ENCODE data around the gene R3HDML.
A peak's percentile ranks its signal among the peaks of the same experiment; 100 is the strongest.
"Not testable (repeated sequence)": the region's sequence is repeated elsewhere in the genome, so short reads cannot be mapped to it uniquely, and the experiment has no call there.

R3HDML gene, protein sequence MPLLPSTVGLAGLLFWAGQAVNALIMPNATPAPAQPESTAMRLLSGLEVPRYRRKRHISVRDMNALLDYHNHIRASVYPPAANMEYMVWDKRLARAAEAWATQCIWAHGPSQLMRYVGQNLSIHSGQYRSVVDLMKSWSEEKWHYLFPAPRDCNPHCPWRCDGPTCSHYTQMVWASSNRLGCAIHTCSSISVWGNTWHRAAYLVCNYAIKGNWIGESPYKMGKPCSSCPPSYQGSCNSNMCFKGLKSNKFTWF

DNA sequence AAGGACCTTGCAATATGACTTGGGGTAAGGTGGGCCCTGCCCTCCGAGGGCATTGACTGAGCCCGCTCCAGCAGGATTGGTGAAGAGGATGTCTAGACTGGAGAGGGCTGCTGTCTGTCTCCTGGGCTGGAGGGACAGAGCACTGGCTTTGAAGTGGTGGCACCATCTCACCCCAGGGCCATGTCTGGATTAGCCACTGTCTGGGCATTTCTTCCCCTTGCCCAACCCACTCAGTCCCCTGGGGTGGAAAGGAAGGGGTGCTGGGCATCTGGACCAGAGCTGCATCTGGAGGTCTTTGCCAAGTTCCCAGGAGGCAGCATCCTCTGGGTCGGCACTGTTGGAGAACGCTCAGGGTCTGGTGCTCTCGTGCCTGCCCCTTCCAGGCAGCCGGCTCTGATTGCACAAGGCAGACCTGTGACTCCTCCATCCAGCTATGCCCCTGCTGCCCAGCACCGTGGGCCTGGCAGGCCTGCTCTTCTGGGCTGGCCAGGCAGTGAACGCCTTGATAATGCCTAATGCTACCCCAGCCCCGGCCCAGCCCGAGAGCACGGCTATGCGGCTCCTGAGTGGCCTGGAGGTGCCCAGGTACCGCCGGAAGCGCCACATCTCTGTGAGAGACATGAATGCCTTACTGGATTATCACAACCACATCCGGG lies at the start of gene R3HDML:
Gene R3HDML, plus strand, starts transcription at position 319 of the 656 bp plus-strand sequence. Its CDS starts 115 bp downstream, at position 434.
- DNase-seq: no peak

DNA sequence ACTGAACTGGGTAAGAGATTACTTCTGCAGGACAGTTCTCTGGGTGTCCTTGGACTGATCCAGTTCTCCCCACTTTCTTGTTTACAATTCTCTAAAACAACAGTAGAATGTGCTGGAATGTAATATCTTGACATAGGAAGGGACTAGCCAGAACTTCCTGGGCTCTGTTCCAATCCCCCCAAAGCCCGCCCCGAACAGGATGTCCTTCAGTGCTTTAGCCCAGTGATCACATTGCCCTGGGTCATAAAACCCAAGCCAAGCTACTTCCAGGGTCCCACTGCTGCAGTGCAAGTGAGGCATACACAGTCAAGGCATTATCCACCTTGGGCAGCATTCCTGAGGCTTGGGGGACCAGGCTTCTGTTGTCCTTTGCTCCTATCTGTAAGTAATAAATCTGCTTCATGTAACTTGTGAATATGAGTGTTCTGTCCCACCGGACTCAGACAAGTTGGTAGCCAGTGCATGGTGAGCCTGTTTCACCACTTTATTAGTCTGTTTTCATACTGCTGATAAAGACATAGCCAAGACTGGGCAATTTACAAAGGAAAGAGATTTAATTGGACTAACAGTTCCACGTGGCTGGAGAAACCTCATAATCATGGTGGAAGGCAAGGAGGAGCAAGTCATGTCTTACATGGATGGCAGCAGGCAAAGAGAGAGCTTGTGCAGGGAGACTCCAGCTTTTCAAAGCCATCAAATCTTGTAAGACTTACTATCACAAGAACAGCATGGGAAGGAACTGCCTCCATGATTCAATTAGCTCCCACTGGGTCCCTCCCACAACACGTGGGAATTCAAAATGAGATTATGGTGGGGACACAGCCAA lies 49.4 kb upstream of the R3HDML start:
- no peak for DNase-seq

GRCh38 chr20:44288252-44288651 lies 48.6 kb upstream of the R3HDML start:
- DNase-seq: no peak

DNA sequence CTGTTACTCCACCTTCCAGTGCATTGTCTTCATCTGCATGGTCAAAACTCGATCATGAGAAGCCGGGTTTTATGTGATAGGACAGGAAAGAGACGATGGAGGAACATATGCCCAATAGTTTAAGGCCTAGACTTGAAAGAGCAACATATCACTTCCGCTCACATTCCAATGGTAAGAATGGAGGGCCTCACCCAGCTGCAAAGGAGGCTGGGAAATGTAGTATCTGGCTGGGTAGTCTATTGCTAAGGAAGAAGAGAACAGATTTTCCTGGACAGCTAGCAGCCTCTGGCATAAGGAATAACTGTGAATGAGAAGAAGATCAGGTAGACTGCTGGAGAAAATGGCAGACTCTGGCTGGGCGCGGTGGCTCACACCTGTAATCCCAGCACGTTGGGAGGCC lies 45.1 kb upstream of the R3HDML start:
- no peak for DNase-seq

DNA sequence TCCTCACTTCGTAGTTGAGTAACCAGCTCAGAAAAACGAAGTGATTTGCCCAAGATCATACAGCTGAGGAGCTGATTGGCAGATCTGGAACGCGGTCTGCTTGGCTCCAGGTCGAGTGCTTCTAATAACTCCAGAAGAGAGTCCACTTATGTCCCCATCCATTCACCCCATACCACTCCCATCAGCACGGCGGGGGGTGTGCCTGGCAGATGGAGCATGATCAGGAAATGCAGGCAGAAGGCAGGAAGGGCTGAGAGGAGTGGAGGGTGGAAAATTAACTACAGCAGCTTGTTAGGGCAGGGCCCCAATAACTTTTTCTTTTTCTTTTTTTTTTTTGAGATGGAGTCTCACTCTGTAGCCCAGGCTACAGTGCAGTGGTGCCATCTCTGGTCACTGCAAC lies 40.8 kb upstream of the R3HDML start:
- no peak for DNase-seq

DNA sequence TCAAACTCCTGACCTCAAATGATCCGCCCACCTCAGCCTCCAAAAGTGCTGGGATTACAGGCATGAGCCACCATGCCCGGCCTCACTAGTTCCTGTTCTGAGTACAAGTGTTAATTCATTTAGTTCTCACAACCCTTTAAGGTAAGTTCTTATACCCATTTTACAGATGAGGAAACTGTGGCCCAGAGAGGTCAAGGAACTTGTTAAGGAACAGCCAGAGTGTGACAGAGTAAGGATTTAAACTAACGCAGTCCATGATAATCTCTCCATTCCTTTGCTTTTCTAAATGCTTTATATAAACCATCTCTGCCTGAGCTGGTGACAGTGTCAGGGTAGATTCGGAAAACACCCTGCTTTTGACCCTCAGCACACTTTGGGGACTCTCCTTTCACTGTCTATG lies 39.1 kb upstream of the R3HDML start:
- no peak for DNase-seq

DNA sequence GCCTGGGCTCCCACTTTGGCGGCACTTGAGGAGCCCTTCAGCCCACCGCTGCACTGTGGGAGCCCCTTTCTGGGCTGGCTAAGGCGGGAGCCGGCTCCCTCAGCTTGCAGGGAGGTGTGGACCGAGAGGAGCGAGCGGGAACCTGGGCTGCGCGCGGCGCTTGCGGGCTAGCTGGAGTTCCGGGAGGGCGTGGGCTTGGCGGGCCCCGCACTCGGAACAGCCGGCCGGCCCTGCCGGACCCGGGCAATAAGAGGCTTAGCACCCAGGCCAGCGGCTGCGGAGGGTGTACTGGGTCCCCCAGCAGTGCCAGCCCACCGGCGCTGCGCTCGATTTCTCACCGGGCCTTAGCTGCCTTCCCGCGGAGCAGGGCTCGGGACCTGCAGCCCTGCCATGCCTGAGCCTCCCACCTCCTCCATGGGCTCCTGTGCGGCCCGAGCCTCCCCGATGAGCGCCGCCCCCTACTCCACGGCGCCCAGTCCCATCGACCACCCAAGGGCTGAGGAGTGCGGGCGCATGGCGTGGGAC lies 37.8 kb upstream of the R3HDML start:
- DNase-seq: not testable (repeated sequence)

- DNase-seq: no peak
Observed at GRCh38 chr20:44301285-44301684, 35.6 kb upstream of the R3HDML start.

DNA sequence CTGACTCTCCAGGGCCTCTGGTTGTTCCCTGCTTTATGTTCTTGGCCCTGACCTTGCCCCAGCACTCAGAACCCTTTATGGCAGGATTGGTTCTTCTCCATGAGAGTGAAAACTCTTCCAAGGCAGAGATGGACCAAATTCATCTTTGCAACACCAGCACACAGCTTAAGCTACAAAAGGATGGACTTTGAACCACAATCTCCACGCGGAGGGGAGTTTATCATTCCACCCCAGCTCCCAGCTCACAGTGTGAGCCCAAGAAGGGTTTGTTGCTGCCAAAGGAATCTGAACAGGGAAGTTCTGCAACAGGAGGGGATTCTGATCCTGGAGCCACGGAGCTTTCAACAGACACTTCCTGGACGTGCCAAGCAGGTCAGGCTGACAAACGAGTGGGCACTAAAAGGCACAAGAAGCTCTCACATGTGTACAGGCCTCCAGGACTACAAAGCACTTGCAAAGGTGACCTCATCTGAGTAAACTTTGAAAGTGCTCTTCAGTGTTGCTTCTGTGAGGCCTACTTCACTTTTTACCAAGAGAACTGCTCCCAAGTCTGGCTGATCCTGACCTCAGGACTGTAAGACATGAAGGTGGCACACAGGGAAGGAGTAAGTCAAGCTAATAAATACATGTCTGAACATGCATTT lies 34.7 kb upstream of the R3HDML start:
- DNase-seq: no peak

DNA sequence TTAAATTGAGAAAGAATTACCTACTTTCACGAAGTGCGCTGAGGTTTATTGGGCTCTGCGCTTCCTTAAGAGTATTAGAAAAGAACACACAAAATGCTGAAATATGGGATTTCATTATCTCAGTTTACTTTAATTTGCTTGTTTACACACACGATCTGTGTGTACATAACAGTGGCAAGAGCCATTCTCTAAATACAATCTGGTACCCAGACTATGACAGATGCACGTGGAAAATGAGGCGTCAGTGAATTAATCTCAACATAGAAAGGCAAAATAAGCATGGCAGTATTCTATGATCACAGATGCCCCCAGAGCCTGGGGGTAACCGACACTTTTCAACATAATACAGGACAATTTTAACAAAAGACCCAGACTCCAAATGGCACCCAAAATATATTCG lies 34.1 kb upstream of the R3HDML start:
- DNase-seq: no peak

- no peak for DNase-seq
Observed at GRCh38 chr20:44304383-44304782, 32.5 kb upstream of the R3HDML start.

DNA sequence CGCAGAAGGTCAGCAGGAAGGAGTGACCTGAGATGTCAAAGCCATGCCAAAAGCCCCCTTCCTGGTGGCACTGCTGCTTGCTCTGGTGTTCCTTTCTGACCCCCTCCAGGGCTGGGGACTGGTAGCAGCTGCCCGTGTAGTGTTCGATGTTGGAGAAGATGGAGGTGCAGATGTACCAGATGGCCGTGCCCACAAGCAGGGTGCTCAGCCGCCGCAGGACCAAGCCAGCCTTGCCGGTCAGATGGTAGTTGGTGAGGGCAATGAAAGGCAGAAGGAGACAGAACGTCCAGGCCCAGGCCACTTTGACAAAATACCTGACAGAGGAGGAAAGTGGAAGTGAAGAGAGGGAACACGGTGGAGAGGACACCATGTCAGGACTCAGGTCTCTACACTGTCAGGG lies 29.9 kb upstream of the R3HDML start:
- no peak for DNase-seq

DNA sequence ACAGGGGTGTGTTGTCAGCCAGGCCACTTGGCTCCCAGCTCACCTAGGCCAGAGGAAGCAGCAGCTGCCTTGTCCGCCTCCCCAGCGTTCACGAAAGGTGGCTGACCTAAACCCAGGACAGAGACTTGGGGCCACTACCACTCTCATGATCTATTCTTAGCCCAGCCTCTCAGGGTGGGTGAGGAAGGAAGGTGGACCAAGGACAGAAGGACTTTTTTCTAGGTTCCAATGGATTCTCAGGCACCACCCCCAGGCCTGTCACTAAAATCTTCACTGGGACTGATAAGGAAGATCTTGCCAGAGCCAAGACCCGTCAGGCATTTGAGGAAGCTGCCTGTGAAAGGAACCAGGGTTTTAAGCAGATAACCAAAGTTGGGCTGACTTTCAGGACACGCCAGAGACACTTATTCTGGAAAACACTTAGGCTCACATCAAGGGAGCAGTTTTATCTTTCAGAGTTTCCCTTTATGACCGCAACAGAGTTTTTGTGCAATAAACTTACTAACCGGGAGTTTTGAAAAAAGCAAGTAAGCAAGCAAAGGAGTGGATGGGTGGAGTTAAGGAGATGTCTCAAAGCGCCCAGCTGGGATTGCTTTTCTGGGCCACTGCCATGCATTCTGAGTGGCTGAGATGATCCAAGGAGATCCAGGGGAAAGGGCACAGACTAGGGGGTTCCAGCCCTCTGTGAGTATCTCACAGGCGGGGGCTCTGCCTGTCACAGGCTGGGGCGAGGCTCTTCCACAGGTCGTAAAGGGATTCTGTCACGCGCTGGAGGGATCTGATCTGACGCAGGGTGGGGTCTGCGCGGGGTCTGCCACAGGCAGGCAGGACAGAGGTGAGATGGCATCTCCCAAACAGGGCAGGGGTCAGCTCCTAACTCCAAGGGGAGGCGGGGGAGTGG lies 26.8 kb upstream of the R3HDML start:
- peak; percentile 58 for DNase-seq

- DNase-seq: peak; percentile 99
Observed at GRCh38 chr20:44310664-44311639, 25.9 kb upstream of the R3HDML start, which contains the start of gene FITM2. FITM2 (minus strand) TSS chr20:44311202; CDS start chr20:44311148, 54 bp downstream.

GRCh38 chr20:44314870-44315269 lies 22.0 kb upstream of the R3HDML start:
- DNase-seq: no peak

GRCh38 chr20:44319839-44320422 lies 16.9 kb upstream of the R3HDML start:
- no peak for DNase-seq

DNA sequence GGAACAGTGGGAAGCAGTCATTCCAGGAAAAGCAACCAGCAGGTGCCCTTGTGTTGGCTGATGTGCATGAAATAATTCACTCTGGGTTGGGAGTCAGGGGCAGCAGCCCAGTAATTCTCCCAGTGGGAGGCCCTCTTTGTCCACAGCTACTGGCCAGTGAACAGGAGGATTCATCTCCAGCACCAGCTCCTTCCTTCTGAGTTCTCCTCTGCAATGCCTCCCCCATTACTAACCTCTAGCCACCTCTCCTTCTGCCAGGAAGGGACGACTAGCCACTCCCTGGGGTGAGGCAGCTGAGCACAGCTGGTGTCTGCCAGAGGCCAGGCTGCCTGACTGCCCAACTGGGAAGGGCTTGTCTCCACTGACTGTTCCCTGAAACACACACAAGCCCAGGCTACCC lies 12.5 kb upstream of the R3HDML start:
- DNase-seq: no peak

- peak; percentile 66 for DNase-seq
Observed at GRCh38 chr20:44326391-44327159, 10.3 kb upstream of the R3HDML start.

DNA sequence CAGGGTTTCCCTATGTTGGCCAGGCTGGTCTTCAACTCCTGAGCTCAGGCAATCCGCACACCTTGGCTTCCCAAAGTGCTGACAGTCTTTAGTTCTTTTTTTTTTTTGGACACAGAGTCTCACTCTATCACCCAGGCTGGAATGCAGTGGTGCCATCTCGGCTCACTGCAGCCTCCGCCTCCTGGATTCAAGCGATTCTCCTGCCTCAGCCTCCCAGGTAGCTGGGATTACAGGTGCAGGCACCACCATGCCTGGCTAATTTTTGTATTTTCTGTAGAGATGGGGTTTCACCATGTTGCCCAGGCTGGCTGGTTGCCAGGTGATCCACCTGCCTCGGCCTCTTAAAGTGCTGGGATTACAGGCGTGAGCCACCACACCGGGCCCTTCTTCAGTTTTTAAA lies 9.1 kb upstream of the R3HDML start:
- DNase-seq: not testable (repeated sequence)

Measured in activated CD8-positive, alpha-beta memory T cell treated with anti-CD3 and anti-CD28 coated beads, Interleukin-2, amount 50 U/mL, for 48 hours (primary cell).